ENCODE results near the gene ZNF665.
"Not testable (repeated sequence)": the region's sequence is repeated elsewhere in the genome, so short reads cannot be mapped to it uniquely, and the experiment has no call there.

ZNF665 gene

DNA sequence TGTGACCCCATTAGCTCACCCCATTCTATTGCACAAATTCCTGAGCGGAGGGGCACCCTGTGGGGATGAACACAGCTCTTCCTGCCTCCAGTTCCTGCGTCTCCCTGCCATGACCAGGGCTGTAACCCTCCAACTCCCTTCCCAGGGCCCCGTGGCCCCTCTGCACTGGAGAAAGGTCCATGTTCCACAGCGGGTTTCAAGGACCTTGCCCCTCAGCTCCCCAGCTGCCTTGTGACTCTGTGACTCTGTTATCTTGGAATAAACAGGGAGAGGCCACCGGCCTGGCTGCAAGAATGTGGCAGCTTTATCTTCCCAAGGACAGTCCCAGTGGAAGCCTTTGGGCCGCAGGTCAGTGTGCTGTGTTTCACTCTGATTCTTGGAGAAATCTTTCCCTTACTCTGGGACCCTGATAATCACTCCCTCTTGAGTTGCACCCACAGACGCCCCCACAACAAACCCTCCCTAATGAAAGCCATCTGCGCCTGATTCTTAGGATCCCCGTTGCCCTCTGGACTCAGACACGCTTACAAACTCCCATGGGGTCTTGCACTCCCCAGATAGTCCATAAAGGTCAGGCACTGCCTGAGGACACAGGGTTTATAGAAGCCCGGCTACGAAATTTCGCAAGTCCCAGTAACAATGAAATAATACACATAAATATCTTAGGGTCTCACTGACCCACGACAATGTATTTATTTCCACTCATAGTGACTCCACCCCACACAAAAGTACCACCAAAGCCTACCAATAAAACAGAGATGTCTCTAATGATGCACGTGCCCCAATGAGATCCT lies 66.2 kb downstream of the ZNF665 start:
- not testable (repeated sequence) for H3K27me3 ChIP-seq (ENCODE audit: control insufficient read depth in 2 of 2, insufficient read depth in 2 of 2, low read length in 2 of 2); H3K9me3 ChIP-seq (ENCODE audit: control insufficient read depth in 2 of 2, low read length in 2 of 2)

DNA sequence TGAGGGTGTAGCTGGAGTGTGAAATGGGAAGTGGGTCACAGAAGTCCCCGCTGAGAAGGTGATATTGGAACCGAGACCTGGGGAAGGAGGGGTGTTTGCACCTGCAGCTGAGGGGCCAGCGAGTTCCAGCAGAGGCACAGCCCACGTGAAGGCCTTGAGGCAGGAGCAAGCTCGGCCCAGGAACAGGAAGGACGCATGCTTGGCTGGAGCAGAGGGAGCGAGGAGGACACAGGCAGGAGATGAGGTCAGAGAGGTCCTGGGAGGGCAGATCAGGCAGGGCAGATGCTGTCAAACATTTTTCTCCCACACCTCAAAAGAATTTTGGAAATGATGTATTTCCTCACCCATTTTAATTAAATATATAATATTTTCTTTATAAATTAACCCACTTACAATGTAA lies 69.8 kb downstream of the ZNF665 start:
- Histone ChIP-seq H3K4me3 (ENCODE audit: low read length in 2 of 2) (no peak overlapping the region), H3K9ac (ENCODE audit: low read depth in 1 of 2, low read length in 2 of 2) (no peak overlapping the region), H3K36me3 (ENCODE audit: control insufficient read depth in 2 of 2, insufficient read depth in 2 of 2, low read length in 2 of 2) (peaks cover 0 to 6% of the 10 kb centered on the region in 2 donors), H3K9me3 (ENCODE audit: control insufficient read depth in 2 of 2, low read length in 2 of 2) (peaks cover 0 to 2% of the 10 kb centered on the region in 2 donors), H3K27ac (ENCODE audit: low read depth in 2 of 2, low read length in 2 of 2) (no peak overlapping the region), H3K4me1 (ENCODE audit: control insufficient read depth in 2 of 2, insufficient read depth in 2 of 2, low read length in 2 of 2) (no peaks in the 10 kb centered on the region), H3K27me3 (ENCODE audit: control insufficient read depth in 2 of 2, insufficient read depth in 2 of 2, low read length in 2 of 2) (no peaks in the 10 kb centered on the region)

More for the DNA sequence above, 66.2 kb downstream of the ZNF665 start:
- not testable (repeated sequence) for H3K4me3 ChIP-seq (ENCODE audit: low read length in 2 of 2); H3K27ac ChIP-seq (ENCODE audit: low read depth in 2 of 2, low read length in 2 of 2); H3K36me3 ChIP-seq (ENCODE audit: control insufficient read depth in 2 of 2, insufficient read depth in 2 of 2, low read length in 2 of 2); H3K9ac ChIP-seq (ENCODE audit: low read depth in 1 of 2, low read length in 2 of 2); H3K4me1 ChIP-seq (ENCODE audit: control insufficient read depth in 2 of 2, insufficient read depth in 2 of 2, low read length in 2 of 2)

All from mucosa of rectum (tissue), 2 donors.